IMR-90 (cell line): Measurements from ENCODE around the gene SLX4IP. TPM values are rescaled to one million over a fixed set of nuclear protein-coding genes. Genes with fewer than 3 reads are reported as not detected.

ENCODE experiments used
- ATAC-seq: fragments of 200-7000 bp; cut with Tn5 transposase; 2 replicates; pipeline ENCODE4 v1.9.1; 2020; ENCODE audit warnings: low read depth, mild to moderate bottlenecking, moderate library complexity
- BruUV-seq: library from RNA; stranded (reverse); fragments of 400-500 nt; replicated peaks from 2 replicates; lab custom pipeline; 2021; lab: Mats Ljungman, UMichigan
- CTCF ChIA-PET: fragments of 300-600 bp; formaldehyde crosslinking; extraction: SDS; loops from one replicate; lab custom pipeline; 2021; ENCODE audit warnings: antibody characterized with exemption; lab: Yijun Ruan, JAX
- POLR2A ChIA-PET: fragments of 300-600 bp; sonication (Branson Sonifier 250); formaldehyde crosslinking; loops from one replicate; lab custom pipeline; 2022; ENCODE audit warnings: antibody characterized with exemption; ENCODE audit not compliant: unreplicated experiment; lab: Charles Lee
- DNase-seq: peaks from one replicate; pipeline ENCODE4 v3.0.0; 2013
- H2AFZ ChIP-seq: replicated peaks from 2 replicates; pipeline ENCODE3; 2013; ENCODE audit warnings: low read length, mild to moderate bottlenecking; ENCODE audit not compliant: poor library complexity
- H2AK5ac ChIP-seq: 2 replicates; pipeline ENCODE4 v1.6.1; 2013; ENCODE audit warnings: low read depth, low read length, inconsistent platforms
- H2AK9ac ChIP-seq: replicated peaks from 2 replicates; pipeline ENCODE3; 2013; ENCODE audit warnings: mild to moderate bottlenecking, low read depth, low read length, moderate library complexity; ENCODE audit not compliant: poor library complexity
- H2BK120ac ChIP-seq: 2 replicates; pipeline ENCODE4 v1.6.1; 2013; ENCODE audit warnings: low read depth, low read length, inconsistent platforms
- H2BK15ac ChIP-seq: 3 replicates; pipeline ENCODE4 v1.6.1; 2013; ENCODE audit warnings: low read depth, low read length, inconsistent platforms
- H2BK20ac ChIP-seq: 2 replicates; pipeline ENCODE4 v1.6.1; 2013; ENCODE audit warnings: low read depth, mild to moderate bottlenecking, inconsistent platforms, low read length, moderate library complexity
- H2BK5ac ChIP-seq: 2 replicates; pipeline ENCODE4 v1.6.1; 2013; ENCODE audit warnings: mild to moderate bottlenecking, low read depth, low read length, inconsistent platforms; ENCODE audit not compliant: poor library complexity, severe bottlenecking
- H3K14ac ChIP-seq: replicated peaks from 2 replicates; pipeline ENCODE4 v1.6.1; 2013; ENCODE audit warnings: low read depth, low read length, inconsistent platforms
- H3K18ac ChIP-seq: 2 replicates; pipeline ENCODE4 v1.6.1; 2013; ENCODE audit warnings: low read depth, low read length, control low read depth
- H3K23ac ChIP-seq: 2 replicates; pipeline ENCODE4 v1.6.1; 2013; ENCODE audit warnings: low read depth, low read length, inconsistent platforms
- H3K27ac ChIP-seq: 2 replicates; pipeline ENCODE4 v1.5.1; 2013; ENCODE audit warnings: mild to moderate bottlenecking, control low read depth, low read length; ENCODE audit not compliant: insufficient read depth
- H3K27me3 ChIP-seq: 2 replicates; pipeline ENCODE4 v1.6.1; 2013; ENCODE audit warnings: low read length; ENCODE audit not compliant: control insufficient read depth, insufficient read depth
- H3K36me3 ChIP-seq: 2 replicates; pipeline ENCODE4 v1.6.1; 2013; ENCODE audit warnings: low read length, mixed read lengths; ENCODE audit not compliant: control insufficient read depth, insufficient read depth
- H3K4ac ChIP-seq: 2 replicates; pipeline ENCODE4 v1.6.1; 2013; ENCODE audit warnings: low read depth, low read length, inconsistent platforms
- H3K4me1 ChIP-seq: 2 replicates; pipeline ENCODE4 v1.6.1; 2013; ENCODE audit warnings: low read length, mixed read lengths; ENCODE audit not compliant: control insufficient read depth, insufficient read depth
- H3K4me2 ChIP-seq: 2 replicates; pipeline ENCODE4 v1.6.1; 2013; ENCODE audit warnings: low read depth, mild to moderate bottlenecking, control low read depth, low read length, moderate library complexity
- H3K4me3 ChIP-seq: 2 replicates; pipeline ENCODE4 v1.5.1; 2013; ENCODE audit warnings: low read depth, mild to moderate bottlenecking, control low read depth, low read length, moderate library complexity; ENCODE audit not compliant: insufficient read depth
- H3K56ac ChIP-seq: 2 replicates; pipeline ENCODE4 v1.6.1; 2013; ENCODE audit warnings: low read length, inconsistent platforms; ENCODE audit not compliant: insufficient read depth; ENCODE audit errors: extremely low read depth
- H3K79me1 ChIP-seq, 2 experiments: 2 replicates each; pipeline ENCODE4 v1.6.1; 2013; ENCODE audit warnings: low read length in 2 of 2, inconsistent platforms in 1 of 2, low read depth in 1 of 2
- H3K9ac ChIP-seq: 2 replicates; pipeline ENCODE4 v1.6.1; 2013; ENCODE audit warnings: low read depth, low read length, control low read depth
- H3K9me1 ChIP-seq: 2 replicates; pipeline ENCODE4 v1.6.1; 2013; ENCODE audit warnings: low read length, inconsistent platforms; ENCODE audit not compliant: insufficient read depth
- H3K9me3 ChIP-seq: 2 replicates; pipeline ENCODE4 v1.6.1; 2013; ENCODE audit warnings: low read length; ENCODE audit not compliant: control insufficient read depth, insufficient read depth
- H4K20me1 ChIP-seq: 2 replicates; pipeline ENCODE4 v1.6.1; 2013; ENCODE audit warnings: low read length, inconsistent platforms; ENCODE audit not compliant: insufficient read depth
- H4K5ac ChIP-seq: 2 replicates; pipeline ENCODE4 v1.6.1; 2013; ENCODE audit warnings: mild to moderate bottlenecking, low read depth, low read length, control low read depth
- H4K8ac ChIP-seq, 2 experiments: 2 replicates each; pipeline ENCODE4 v1.6.1; 2013; ENCODE audit warnings: low read depth in 2 of 2, low read length in 2 of 2, control low read depth in 1 of 2, inconsistent platforms in 1 of 2
- H4K91ac ChIP-seq: 2 replicates; pipeline ENCODE4 v1.6.1; 2013; ENCODE audit warnings: low read depth, low read length, inconsistent platforms; ENCODE audit not compliant: insufficient read depth
- CEBPB ChIP-seq: IDR thresholded peaks from 2 replicates; pipeline ENCODE4 v1.6.1; 2012; ENCODE audit warnings: low read depth, low read length, improper control_type of control experiment
- CHD1 ChIP-seq: IDR thresholded peaks from 2 replicates; pipeline ENCODE4 v1.6.1; 2012; ENCODE audit warnings: low read depth, low read length, improper control_type of control experiment
- CTCF ChIP-seq: conservative IDR thresholded peaks from 2 replicates; pipeline ENCODE4 v1.5.1; 2012; ENCODE audit warnings: mild to moderate bottlenecking, low read depth, low read length, improper control_type of control experiment
- FOS ChIP-seq: fragments of 150-350 bp; IDR thresholded peaks from 2 replicates; pipeline ENCODE4 v1.6.1; 2016; ENCODE audit warnings: low read depth, low read length
- MAZ ChIP-seq: IDR thresholded peaks from 2 replicates; pipeline ENCODE4 v1.6.1; 2012; ENCODE audit warnings: low read depth, mild to moderate bottlenecking, low read length, improper control_type of control experiment, moderate library complexity, borderline replicate concordance
- MXI1 ChIP-seq: IDR thresholded peaks from 2 replicates; pipeline ENCODE4 v1.6.1; 2012; ENCODE audit warnings: low read depth, mild to moderate bottlenecking, low read length, moderate library complexity, borderline replicate concordance
- NFE2L2 ChIP-seq: fragments of 150-350 bp; IDR thresholded peaks from 2 replicates; pipeline ENCODE4 v1.6.1; 2016; ENCODE audit warnings: low read depth, mild to moderate bottlenecking, low read length
- POLR2A ChIP-seq: IDR thresholded peaks from 2 replicates; pipeline ENCODE4 v1.6.1; 2012; ENCODE audit warnings: mild to moderate bottlenecking, low read depth, low read length
- RAD21 ChIP-seq: IDR thresholded peaks from 2 replicates; pipeline ENCODE4 v1.6.1; 2012; ENCODE audit warnings: low read length, improper control_type of control experiment
- SMC3 ChIP-seq: fragments of 150-350 bp; IDR thresholded peaks from 2 replicates; pipeline ENCODE4 v1.6.1; 2016; ENCODE audit warnings: low read depth, mild to moderate bottlenecking, antibody characterized with exemption, low read length, moderate library complexity
- USF2 ChIP-seq: fragments of 150-350 bp; IDR thresholded peaks from 2 replicates; pipeline ENCODE4 v1.6.1; 2017; ENCODE audit warnings: mild to moderate bottlenecking, antibody characterized with exemption, low read length, low read depth
- WGBS, 2 experiments: methylation state at CpG; one replicate each; pipeline versions ENCODE4 v1.1.5 to v1.1.7; 2013; ENCODE audit warnings: missing lambda C conversion rate in 2 of 2; ENCODE audit not compliant: insufficient read length in 1 of 2; ENCODE audit errors: extremely low coverage in 2 of 2; 5-methylcytosine and 5-hydroxymethylcytosine counted together
- dilution Hi-C: fragments of 300-500 bp; cut with HindIII; formaldehyde crosslinking; loops from one replicate; pipeline ENCODE4 v1.14.3; 2018; ENCODE audit warnings: low sequenced_read_pairs; ENCODE audit not compliant: unreplicated experiment
- in situ Hi-C: fragments of 300-500 bp; cut with MboI; formaldehyde crosslinking; loops from 3 replicates; pipeline ENCODE4 v1.14.3; 2019; ENCODE audit warnings: low sequenced_read_pairs, inconsistent platforms, mixed read lengths
- intact Hi-C: fragments of 100-400 bp; cut with micrococcal nuclease; formaldehyde crosslinking; loops from 2 replicates; pipeline ENCODE4 v1.10.0; 2022
- polyA plus RNA-seq, 3 experiments: library from polyadenylated mRNA; depleted of rRNA; stranded (reverse); fragments of >200 nt; gene quantifications; 2 replicates each; pipeline ENCODE4 v1.2.3, GENCODE V29; 2012; ENCODE audit warnings: low replicate concordance in 1 of 3
- total RNA-seq: library from RNA; depleted of rRNA; stranded (reverse); fragments of >200 nt; gene quantifications from 2 replicates; pipeline ENCODE4 v1.2.3, GENCODE V29; 2012

SLX4IP gene
- total and polyA plus RNA-seq, 2 of the 4 experiments (the other 2 are of a cell fraction), result 1.3 to 5.9 TPM

GRCh38 chr20:10549511-10549910, 114.4 kb downstream of the SLX4IP start:
- CTCF ChIA-PET, result no interaction called here
- no peaks in the 10 kb centered on the region for H3K36me3 ChIP-seq
- intact Hi-C loops, result no loop called here

More at GRCh38 chr20:10549511-10549910, 114.4 kb downstream of the SLX4IP start:
- Histone ChIP-seq H3K79me1 (no peaks in the 10 kb centered on the region), H4K91ac (no peak overlapping the region), H3K14ac (no peak overlapping the region), H3K9ac (no peak overlapping the region), H3K4me3 (no peak overlapping the region), H3K56ac (no peak overlapping the region), H2BK120ac (no peak overlapping the region), H3K27ac (no peak overlapping the region), H2AK5ac (no peak overlapping the region), H2BK15ac (no peak overlapping the region), H3K27me3 (no peaks in the 10 kb centered on the region), H4K8ac (no peak overlapping the region), H3K23ac (no peak overlapping the region), H2BK5ac (no peak overlapping the region), H3K9me1 (no peaks in the 10 kb centered on the region; the same call in 1 of the 2 replicates), H4K20me1 (no peaks in the 10 kb centered on the region), H3K4me2 (no peak overlapping the region), H2BK20ac (no peak overlapping the region), H3K18ac (no peak overlapping the region), H3K9me3 (no peaks in the 10 kb centered on the region), H2AK9ac (no peak overlapping the region), H3K4ac (no peak overlapping the region), H3K4me1 (peaks cover 2% of the 10 kb centered on the region; the same call in 1 of the 2 replicates), H4K5ac (no peak overlapping the region), H2AFZ (no peak overlapping the region)
- DNase-seq, result no peak
- WGBS, 2 experiments, result no CpG with 5 or more reads among the region's 3 CpGs
- BruUV-seq, result no TSS peak
- in situ Hi-C loops, result loop anchor here (25.0 kb wide), 1 partner anchor 562 kb away; no protein-coding TSS in a partner anchor
- POLR2A ChIA-PET, result no interaction called here
- no peak for ATAC-seq
- TF ChIP-seq CEBPB (no peak), CHD1 (no peak), POLR2A (no peak), RAD21 (no peak), SMC3 (no peak), USF2 (no peak), CTCF (no peak), NFE2L2 (no peak), FOS (no peak), MAZ (no peak), MXI1 (no peak)
- dilution Hi-C loops, result no loop called here
